Neural cell (in vitro differentiated cells): ENCODE results near the gene PTPN13. TPM values are rescaled to one million over a fixed set of nuclear protein-coding genes. Genes with fewer than 3 reads are reported as not detected.

Experiments used
- H2AFZ ChIP-seq: fragments of 200-600, 300-800 bp; sonication (generic), shearing (Covaris generic); 2 replicates; pipeline ENCODE4 v1.6.0; 2014; ENCODE audit warnings: low read depth, mild to moderate bottlenecking, antibody characterized with exemption, low read length, moderate library complexity
- H3F3A ChIP-seq: fragments of 200-600 bp; shearing (Covaris generic); 2 replicates; pipeline ENCODE4 v1.6.1; 2016; ENCODE audit warnings: mild to moderate bottlenecking, moderate library complexity, mixed read lengths, antibody characterized with exemption, low read length; ENCODE audit not compliant: insufficient read depth, poor library complexity, severe bottlenecking
- H3K27ac ChIP-seq: fragments of 200-600, 300-800 bp; sonication (generic), shearing (Covaris generic); 2 replicates; pipeline ENCODE4 v1.5.1; 2014; ENCODE audit warnings: mild to moderate bottlenecking, low read length, moderate library complexity
- H3K27me3 ChIP-seq: fragments of 300-800, 200-600 bp; sonication (generic), shearing (Covaris generic); 2 replicates; pipeline ENCODE4 v1.6.0; 2014; ENCODE audit warnings: mild to moderate bottlenecking, low read depth, low read length, moderate library complexity; ENCODE audit not compliant: insufficient read depth
- H3K36me3 ChIP-seq: fragments of 300-800, 200-600 bp; sonication (generic), shearing (Covaris generic); 2 replicates; pipeline ENCODE4 v1.5.1; 2014; ENCODE audit warnings: mild to moderate bottlenecking, antibody characterized with exemption, low read length, moderate library complexity; ENCODE audit not compliant: insufficient read depth
- H3K4me2 ChIP-seq: fragments of 300-800, 200-600 bp; sonication (generic), shearing (Covaris generic); 2 replicates; pipeline ENCODE4 v1.6.0; 2014; ENCODE audit warnings: mild to moderate bottlenecking, low read length
- H3K4me3 ChIP-seq: fragments of 300-800, 200-600 bp; sonication (generic), shearing (Covaris generic); 2 replicates; pipeline ENCODE4 v1.5.1; 2014; ENCODE audit warnings: mild to moderate bottlenecking, low read length, moderate library complexity
- H3K79me2 ChIP-seq: fragments of 200-600 bp; shearing (Covaris generic); replicated peaks from 2 replicates; pipeline ENCODE4 v1.6.0; 2014; ENCODE audit warnings: mild to moderate bottlenecking, low read length, moderate library complexity; ENCODE audit not compliant: insufficient read depth
- H3K9ac ChIP-seq: fragments of 300-800, 200-600 bp; sonication (generic), shearing (Covaris generic); 2 replicates; pipeline ENCODE4 v1.6.1; 2016; ENCODE audit warnings: mild to moderate bottlenecking, low read length, mixed read lengths
- H3K9me2 ChIP-seq: fragments of 200-600 bp; shearing (Covaris generic); 2 replicates; pipeline ENCODE4 v1.6.1; 2016; ENCODE audit warnings: mild to moderate bottlenecking, low read length, mixed read lengths; ENCODE audit not compliant: insufficient read depth
- H3K9me3 ChIP-seq: fragments of 200-600, 300-800 bp; sonication (generic), shearing (Covaris generic); 2 replicates; pipeline ENCODE4 v1.6.1; 2016; ENCODE audit warnings: mild to moderate bottlenecking, mixed run types, low read length, moderate library complexity, mixed read lengths
- H4K20me1 ChIP-seq: fragments of 200-600 bp; shearing (Covaris generic); 2 replicates; pipeline ENCODE4 v1.6.1; 2016; ENCODE audit warnings: mild to moderate bottlenecking, mixed run types; ENCODE audit not compliant: insufficient read depth
- EP300 ChIP-seq: fragments of 450-650 bp; conservative IDR thresholded peaks from 2 replicates; pipeline ENCODE4 v1.6.1; 2014; ENCODE audit warnings: antibody characterized with exemption, mild to moderate bottlenecking, moderate library complexity; ENCODE audit not compliant: poor library complexity, severe bottlenecking
- EZH2 ChIP-seq: fragments of 200-600, 300-800 bp; shearing (Covaris generic), sonication (generic); IDR thresholded peaks from 2 replicates; pipeline ENCODE4 v1.6.1; 2014; ENCODE audit warnings: antibody characterized with exemption, low read length, borderline replicate concordance, mild to moderate bottlenecking; ENCODE audit not compliant: insufficient read depth, poor library complexity, severe bottlenecking
- MXI1 ChIP-seq: fragments of 450-650 bp; conservative IDR thresholded peaks from 2 replicates; pipeline ENCODE4 v1.6.1; 2014; ENCODE audit warnings: antibody characterized with exemption, mild to moderate bottlenecking; ENCODE audit not compliant: poor library complexity, severe bottlenecking
- POLR2AphosphoS5 ChIP-seq: IDR thresholded peaks from 2 replicates; pipeline ENCODE4 v1.6.1; 2012
- RAD21 ChIP-seq: fragments of 450-650 bp; conservative IDR thresholded peaks from 2 replicates; pipeline ENCODE4 v1.6.1; 2014; ENCODE audit warnings: antibody characterized with exemption, mild to moderate bottlenecking, moderate library complexity
- SMC3 ChIP-seq: fragments of 450-650 bp; conservative IDR thresholded peaks from 2 replicates; pipeline ENCODE4 v1.6.1; 2014; ENCODE audit warnings: antibody characterized with exemption, mild to moderate bottlenecking, moderate library complexity; ENCODE audit not compliant: poor library complexity
- TAF1 ChIP-seq: IDR thresholded peaks from 2 replicates; pipeline ENCODE4 v1.6.1; 2012; ENCODE audit warnings: low read depth
- polyA plus RNA-seq: library from polyadenylated mRNA; depleted of rRNA; stranded (reverse); fragments of >200 nt; gene quantifications from 2 replicates; pipeline ENCODE4 v1.2.3, GENCODE V29; 2014
- TF ChIP-seq, protein P1 (sequence below): IDR thresholded peaks from 2 replicates; pipeline ENCODE4 v1.6.1; 2012; ENCODE audit warnings: borderline replicate concordance
- TF ChIP-seq, protein P2 (sequence below): fragments of 450-650 bp; IDR thresholded peaks from 2 replicates; pipeline ENCODE4 v1.5.1; 2014; ENCODE audit warnings: antibody characterized with exemption, mild to moderate bottlenecking, moderate library complexity; ENCODE audit not compliant: poor library complexity, severe bottlenecking

The PTPN13 gene
- polyA plus RNA-seq, 1 donor from 2014 or later: 4.7 TPM

DNA sequence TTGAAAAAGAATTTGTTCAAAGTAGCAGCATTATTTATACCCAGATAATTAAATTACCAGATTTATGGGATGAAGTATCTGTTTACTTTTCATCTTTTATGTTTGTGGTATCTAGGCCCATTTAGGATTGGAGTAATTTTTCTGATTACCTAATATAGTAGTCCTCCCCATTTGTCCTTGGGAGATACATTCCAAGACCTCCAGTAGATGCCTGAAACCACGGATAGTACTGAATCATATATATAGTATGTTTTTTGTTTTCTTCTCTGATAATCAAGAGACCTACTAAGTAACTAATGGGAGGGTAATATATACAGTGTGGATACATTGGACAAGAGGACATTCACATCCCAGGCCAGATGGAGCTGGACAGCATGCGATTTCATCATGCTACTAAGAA is 30.7 kb upstream of the PTPN13 start:
- H3K36me3 ChIP-seq: no peaks in the 10 kb centered on the region
- no peak for TF ChIP-seq TAF1
- no peak for TF ChIP-seq EP300
- TF ChIP-seq EZH2: no peak
- TF ChIP-seq MXI1: no peak
- TF ChIP-seq, protein P1, sequence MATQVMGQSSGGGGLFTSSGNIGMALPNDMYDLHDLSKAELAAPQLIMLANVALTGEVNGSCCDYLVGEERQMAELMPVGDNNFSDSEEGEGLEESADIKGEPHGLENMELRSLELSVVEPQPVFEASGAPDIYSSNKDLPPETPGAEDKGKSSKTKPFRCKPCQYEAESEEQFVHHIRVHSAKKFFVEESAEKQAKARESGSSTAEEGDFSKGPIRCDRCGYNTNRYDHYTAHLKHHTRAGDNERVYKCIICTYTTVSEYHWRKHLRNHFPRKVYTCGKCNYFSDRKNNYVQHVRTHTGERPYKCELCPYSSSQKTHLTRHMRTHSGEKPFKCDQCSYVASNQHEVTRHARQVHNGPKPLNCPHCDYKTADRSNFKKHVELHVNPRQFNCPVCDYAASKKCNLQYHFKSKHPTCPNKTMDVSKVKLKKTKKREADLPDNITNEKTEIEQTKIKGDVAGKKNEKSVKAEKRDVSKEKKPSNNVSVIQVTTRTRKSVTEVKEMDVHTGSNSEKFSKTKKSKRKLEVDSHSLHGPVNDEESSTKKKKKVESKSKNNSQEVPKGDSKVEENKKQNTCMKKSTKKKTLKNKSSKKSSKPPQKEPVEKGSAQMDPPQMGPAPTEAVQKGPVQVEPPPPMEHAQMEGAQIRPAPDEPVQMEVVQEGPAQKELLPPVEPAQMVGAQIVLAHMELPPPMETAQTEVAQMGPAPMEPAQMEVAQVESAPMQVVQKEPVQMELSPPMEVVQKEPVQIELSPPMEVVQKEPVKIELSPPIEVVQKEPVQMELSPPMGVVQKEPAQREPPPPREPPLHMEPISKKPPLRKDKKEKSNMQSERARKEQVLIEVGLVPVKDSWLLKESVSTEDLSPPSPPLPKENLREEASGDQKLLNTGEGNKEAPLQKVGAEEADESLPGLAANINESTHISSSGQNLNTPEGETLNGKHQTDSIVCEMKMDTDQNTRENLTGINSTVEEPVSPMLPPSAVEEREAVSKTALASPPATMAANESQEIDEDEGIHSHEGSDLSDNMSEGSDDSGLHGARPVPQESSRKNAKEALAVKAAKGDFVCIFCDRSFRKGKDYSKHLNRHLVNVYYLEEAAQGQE: no peak
- TF ChIP-seq, protein P2, sequence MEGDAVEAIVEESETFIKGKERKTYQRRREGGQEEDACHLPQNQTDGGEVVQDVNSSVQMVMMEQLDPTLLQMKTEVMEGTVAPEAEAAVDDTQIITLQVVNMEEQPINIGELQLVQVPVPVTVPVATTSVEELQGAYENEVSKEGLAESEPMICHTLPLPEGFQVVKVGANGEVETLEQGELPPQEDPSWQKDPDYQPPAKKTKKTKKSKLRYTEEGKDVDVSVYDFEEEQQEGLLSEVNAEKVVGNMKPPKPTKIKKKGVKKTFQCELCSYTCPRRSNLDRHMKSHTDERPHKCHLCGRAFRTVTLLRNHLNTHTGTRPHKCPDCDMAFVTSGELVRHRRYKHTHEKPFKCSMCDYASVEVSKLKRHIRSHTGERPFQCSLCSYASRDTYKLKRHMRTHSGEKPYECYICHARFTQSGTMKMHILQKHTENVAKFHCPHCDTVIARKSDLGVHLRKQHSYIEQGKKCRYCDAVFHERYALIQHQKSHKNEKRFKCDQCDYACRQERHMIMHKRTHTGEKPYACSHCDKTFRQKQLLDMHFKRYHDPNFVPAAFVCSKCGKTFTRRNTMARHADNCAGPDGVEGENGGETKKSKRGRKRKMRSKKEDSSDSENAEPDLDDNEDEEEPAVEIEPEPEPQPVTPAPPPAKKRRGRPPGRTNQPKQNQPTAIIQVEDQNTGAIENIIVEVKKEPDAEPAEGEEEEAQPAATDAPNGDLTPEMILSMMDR: no peak
- no peak for TF ChIP-seq POLR2AphosphoS5
- no peak for TF ChIP-seq RAD21
- no peak for TF ChIP-seq SMC3
- H3K27ac ChIP-seq: no peak overlapping the region
- no peak overlapping the region for H3K9ac ChIP-seq
- H2AFZ ChIP-seq: no peak overlapping the region
- H3K27me3 ChIP-seq: no peaks in the 10 kb centered on the region
- H4K20me1 ChIP-seq: no peaks in the 10 kb centered on the region
- no peak overlapping the region for H3K4me2 ChIP-seq
- no peaks in the 10 kb centered on the region for H3F3A ChIP-seq
- no peaks in the 10 kb centered on the region for H3K9me3 ChIP-seq
- H3K9me2 ChIP-seq: no peaks in the 10 kb centered on the region
- H3K4me3 ChIP-seq: no peak overlapping the region
- no peaks in the 10 kb centered on the region for H3K79me2 ChIP-seq

DNA sequence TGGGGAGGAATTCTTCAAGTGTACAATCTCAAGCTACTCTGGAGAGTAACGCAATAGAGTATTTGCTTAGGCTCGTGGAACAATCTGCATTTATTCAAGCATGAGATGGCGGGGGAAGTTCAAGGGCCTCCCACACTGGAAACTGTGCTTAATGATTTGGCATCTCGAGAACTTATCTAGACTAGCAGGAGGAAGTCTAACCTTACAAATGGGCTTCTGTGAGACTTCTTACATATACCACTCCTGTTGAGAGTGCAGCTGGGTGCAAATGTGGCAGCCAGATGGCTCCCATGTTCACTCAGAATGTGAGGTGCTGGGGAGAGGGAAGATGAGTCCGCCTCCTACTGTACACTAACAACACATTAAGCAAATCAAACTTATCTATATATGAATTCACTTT is 29.3 kb upstream of the PTPN13 start:
- Histone ChIP-seq H3K9me3 (no peaks in the 10 kb centered on the region), H3K36me3 (no peaks in the 10 kb centered on the region), H3K9ac (no peak overlapping the region), H2AFZ (no peak overlapping the region), H3K4me3 (no peak overlapping the region), H3F3A (no peaks in the 10 kb centered on the region), H3K27me3 (no peaks in the 10 kb centered on the region), H3K4me2 (no peak overlapping the region), H3K9me2 (no peaks in the 10 kb centered on the region), H3K79me2 (no peaks in the 10 kb centered on the region), H3K27ac (no peak overlapping the region), H4K20me1 (no peaks in the 10 kb centered on the region)
- TF ChIP-seq EZH2: no peak

DNA sequence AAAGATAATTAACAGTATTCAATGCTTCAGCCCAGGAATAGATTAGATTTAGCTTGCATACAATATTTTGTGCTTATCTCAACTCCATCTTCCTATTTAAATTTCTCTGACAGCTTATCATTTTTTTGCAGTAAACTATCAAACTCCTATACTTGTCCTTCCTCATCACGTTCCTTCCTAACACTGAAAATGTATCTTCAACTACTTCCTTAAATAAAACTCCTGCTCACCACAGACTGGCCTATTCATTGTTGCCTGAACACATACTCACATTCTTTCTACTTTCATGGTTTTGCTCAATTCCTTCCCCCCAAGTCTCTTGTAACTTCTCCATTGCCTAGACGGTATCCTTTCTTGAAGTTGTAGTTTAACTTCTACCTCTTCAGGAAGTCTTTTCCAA is 28.5 kb upstream of the PTPN13 start:
- no peaks in the 10 kb centered on the region for H3K36me3 ChIP-seq
- TF ChIP-seq EZH2 (no peak), SMC3 (no peak), TAF1 (no peak), EP300 (no peak), MXI1 (no peak), POLR2AphosphoS5 (no peak), RAD21 (no peak)
- TF ChIP-seq, protein P2: no peak
- TF ChIP-seq, protein P1: no peak

More for the DNA sequence above, 28.5 kb upstream of the PTPN13 start:
- H3F3A ChIP-seq: no peaks in the 10 kb centered on the region
- H3K9me2 ChIP-seq: no peaks in the 10 kb centered on the region
- no peaks in the 10 kb centered on the region for H3K79me2 ChIP-seq
- H3K27me3 ChIP-seq: no peaks in the 10 kb centered on the region
- no peak overlapping the region for H3K9ac ChIP-seq
- no peak overlapping the region for H3K4me3 ChIP-seq
- H3K27ac ChIP-seq: no peak overlapping the region
- no peaks in the 10 kb centered on the region for H4K20me1 ChIP-seq
- no peak overlapping the region for H3K4me2 ChIP-seq
- H2AFZ ChIP-seq: no peak overlapping the region
- no peaks in the 10 kb centered on the region for H3K9me3 ChIP-seq
